K562 (cell line): Measurements from ENCODE around the gene PDCD1LG2. TPM values are rescaled to one million over a fixed set of nuclear protein-coding genes. Genes with fewer than 3 reads are reported as not detected.

ENCODE experiments used
- ATAC-seq: fragments of 200-7000 bp; cut with Tn5 transposase; 3 replicates; pipeline ENCODE4 v1.9.1; 2020; ENCODE audit warnings: moderate library complexity
- BruUV-seq: library from RNA; stranded (reverse); fragments of 400-500 nt; replicated peaks from 2 replicates; lab custom pipeline; 2021; lab: Mats Ljungman, UMichigan
- CTCF ChIA-PET: fragments of 300-600 bp; formaldehyde crosslinking; extraction: SDS; loops from one replicate; lab custom pipeline; 2021; ENCODE audit warnings: low intra/inter-chr PET ratio; lab: Yijun Ruan, JAX
- POLR2A ChIA-PET: fragments of 300-600, 350-650 bp; sonication (Branson Sonifier 250); formaldehyde crosslinking; extraction: SDS; loops from one replicate; lab custom pipeline; 2021; ENCODE audit warnings: antibody characterized with exemption, inconsistent platforms; lab: Yijun Ruan, JAX
- DNase-seq, 4 experiments: peaks; one replicate each; pipeline versions ENCODE4 v3.0.0 to v3.0.0-alpha.2; 2011 to 2018; ENCODE audit warnings: low spot score in 3 of 4, mixed read lengths in 3 of 4; ENCODE audit errors: extremely low read depth in 1 of 4
- FAIRE-seq: peaks from 2 replicates; lab custom pipeline; 2011; peaks lifted over from hg19 to GRCh38; lab: Jason Lieb, UNC
- H2AFZ ChIP-seq: 2 replicates; pipeline ENCODE4 v1.6.0; 2011; ENCODE audit warnings: low read depth, low read length, control low read depth, inconsistent platforms
- H3K27ac ChIP-seq: fragments of 200-600 bp; 3 replicates; pipeline ENCODE4 v1.8.0; 2011; ENCODE audit warnings: low read depth, mild to moderate bottlenecking, control low read depth, inconsistent platforms, low read length, moderate library complexity, mixed read lengths; ENCODE audit errors: extremely low read depth
- H3K27me3 ChIP-seq, 2 experiments: fragments of 300-600 bp in 1 of 2; 2 replicates in 1 of 2; 3 replicates in 1 of 2; pipeline versions ENCODE4 v1.6.0 to v1.8.0; 2011; ENCODE audit warnings: inconsistent platforms in 2 of 2, low read length in 2 of 2, mild to moderate bottlenecking in 1 of 2, mixed read lengths in 1 of 2, moderate library complexity in 1 of 2; ENCODE audit not compliant: control insufficient read depth in 2 of 2, insufficient read depth in 2 of 2
- H3K36me3 ChIP-seq: fragments of 300-600 bp; 3 replicates; pipeline ENCODE4 v1.8.0; 2011; ENCODE audit warnings: mild to moderate bottlenecking, low read length, inconsistent platforms; ENCODE audit not compliant: control insufficient read depth, insufficient read depth
- H3K4me1 ChIP-seq, 2 experiments: fragments of 200-600 bp in 1 of 2; replicated peaks in 1 of 2; 2 replicates in 1 of 2; 3 replicates in 1 of 2; pipeline versions ENCODE4 v1.5.1 to v1.8.0; 2011; ENCODE audit warnings: inconsistent platforms in 2 of 2, low read length in 2 of 2, mild to moderate bottlenecking in 1 of 2, mixed read lengths in 1 of 2, moderate library complexity in 1 of 2; ENCODE audit not compliant: control insufficient read depth in 2 of 2, insufficient read depth in 2 of 2
- H3K4me2 ChIP-seq: 2 replicates; pipeline ENCODE4 v1.6.1; 2011; ENCODE audit warnings: low read length, control low read depth, inconsistent platforms, mixed read lengths; ENCODE audit not compliant: insufficient read depth
- H3K4me3 ChIP-seq: fragments of 200-600 bp; sonication (generic), shearing (Covaris generic); 2 replicates; pipeline ENCODE4 v1.5.1; 2016; ENCODE audit warnings: control low read depth, inconsistent platforms
- H3K79me2 ChIP-seq: fragments of 200-600 bp; 3 replicates; pipeline ENCODE4 v1.8.0; 2011; ENCODE audit warnings: low read length, inconsistent platforms; ENCODE audit not compliant: control insufficient read depth, insufficient read depth
- H3K9ac ChIP-seq, 2 experiments: 2 replicates each; pipeline versions ENCODE4 v1.6.0 to v1.6.1; 2011; ENCODE audit warnings: low read depth in 2 of 2, low read length in 2 of 2, control low read depth in 1 of 2, inconsistent platforms in 1 of 2, mild to moderate bottlenecking in 1 of 2, mixed read lengths in 1 of 2; ENCODE audit not compliant: insufficient read depth in 1 of 2
- H3K9me1 ChIP-seq: one replicate; pipeline ENCODE4 v1.6.0; 2011; ENCODE audit warnings: inconsistent platforms, mild to moderate bottlenecking, low read length, moderate library complexity; ENCODE audit not compliant: control insufficient read depth, insufficient read depth
- H3K9me3 ChIP-seq: replicated peaks from 2 replicates; pipeline ENCODE4 v1.5.1; 2011; ENCODE audit warnings: low read depth, low read length, inconsistent platforms; ENCODE audit not compliant: control insufficient read depth, insufficient read depth
- H4K20me1 ChIP-seq: replicated peaks from 2 replicates; pipeline ENCODE4 v1.6.1; 2011; ENCODE audit warnings: low read length, inconsistent platforms, mixed read lengths; ENCODE audit not compliant: control insufficient read depth, insufficient read depth
- HDGF ChIP-seq: fragments of 450-650 bp; IDR thresholded peaks from 2 replicates; pipeline ENCODE4 v1.6.1; 2016
- KLF13 ChIP-seq: fragments of 450-650 bp; IDR thresholded peaks from 2 replicates; pipeline ENCODE4 v1.6.1; 2016; ENCODE audit warnings: missing genetic modification characterization, low read depth, mild to moderate bottlenecking, missing compliant biosample characterization, moderate library complexity, borderline replicate concordance
- MTA2 ChIP-seq: fragments of 450-650 bp; IDR thresholded peaks from 2 replicates; pipeline ENCODE4 v1.6.1; 2016; ENCODE audit warnings: low read depth
- PCBP1 ChIP-seq: fragments of 200-400 bp; formaldehyde crosslinking; IDR thresholded peaks from 2 replicates; pipeline ENCODE4 v1.6.1; 2018; ENCODE audit warnings: mild to moderate bottlenecking, low read depth, low read length; ENCODE audit not compliant: poor library complexity, severe bottlenecking
- RAD21 ChIP-seq, 2 experiments: fragments of 250-450 bp in 1 of 2; fragments of 450-650 bp in 1 of 2; sonication (Bioruptor Pico) in 1 of 2; formaldehyde crosslinking in 1 of 2; IDR thresholded peaks in 1 of 2; conservative IDR thresholded peaks in 1 of 2; 2 replicates each; pipeline versions ENCODE4 v1.4.0 to v1.8.0; 2020 to 2022; ENCODE audit warnings: mild to moderate bottlenecking in 2 of 2, moderate library complexity in 1 of 2
- SNIP1 ChIP-seq: fragments of 450-650 bp; IDR thresholded peaks from 2 replicates; pipeline ENCODE4 v1.7.1; 2017; ENCODE audit warnings: low read depth, mild to moderate bottlenecking
- WHSC1 ChIP-seq: IDR thresholded peaks from one replicate; pipeline ENCODE4 v1.6.1; 2012; ENCODE audit warnings: low read length, control low read depth, inconsistent platforms
- ZC3H8 ChIP-seq: fragments of 450-650 bp; IDR thresholded peaks from 2 replicates; pipeline ENCODE4 v1.6.1; 2017
- ZNF263 ChIP-seq: sonication (generic); formaldehyde crosslinking; IDR thresholded peaks from 2 replicates; pipeline ENCODE4 v1.8.0; 2022; ENCODE audit warnings: mild to moderate bottlenecking, missing genetic modification reagents, borderline replicate concordance
- WGBS: fragments of 100-300 bp; shearing (Covaris generic); methylation state at CpG from one replicate; pipeline ENCODE4 v1.1.6; 2016; ENCODE audit warnings: low coverage, mixed read lengths; ENCODE audit not compliant: insufficient coverage; ENCODE audit errors: missing lambda C conversion rate; 5-methylcytosine and 5-hydroxymethylcytosine counted together
- in situ Hi-C: fragments of 300-500 bp; cut with MboI; formaldehyde crosslinking; loops from 4 replicates; pipeline ENCODE4 v1.15.0; 2018; ENCODE audit warnings: inconsistent platforms, mixed read lengths
- intact Hi-C: fragments of 100-400 bp; cut with micrococcal nuclease; formaldehyde crosslinking; loops from 2 replicates; pipeline ENCODE4 v1.14.2; 2022
- polyA plus RNA-seq, 8 experiments: library from polyadenylated mRNA; depleted of rRNA in 4 of 8; stranded (reverse) in 5 of 8; unstranded in 3 of 8; fragments of >200 nt; fragmentation: Nextera tagmentation in 2 of 8; fragmentation: Illumina TruSeq in 1 of 8; extraction: Ambion mirVana in 2 of 8; extraction: Trizol in 1 of 8; gene quantifications; 2 replicates each; pipeline versions ENCODE4 v1.2.1 to v1.2.3, GENCODE V29; 2011 to 2014; ENCODE audit warnings: inconsistent platforms in 1 of 8, missing spikeins in 1 of 8
- total RNA-seq, 7 experiments: library from RNA; depleted of rRNA in 6 of 7; stranded (reverse); fragments of >200 nt in 6 of 7; fragmentation: Illumina TruSeq in 2 of 7; extraction: Trizol in 2 of 7; gene quantifications; 2 replicates each; pipeline versions ENCODE4 v1.2.1 to v1.2.3, GENCODE V29; 2011 to 2021; ENCODE audit warnings: low replicate concordance in 1 of 7
- TF ChIP-seq, protein P1 (sequence below): fragments of 250-450 bp; sonication (Bioruptor Pico); IDR thresholded peaks from 2 replicates; pipeline ENCODE4 v1.5.0; 2022; ENCODE audit warnings: mild to moderate bottlenecking
- TF ChIP-seq, protein P2 (sequence below): fragments of 450-650 bp; IDR thresholded peaks from 2 replicates; pipeline ENCODE4 v1.6.1; 2016; ENCODE audit warnings: mild to moderate bottlenecking, moderate library complexity

PDCD1LG2 gene
- total and polyA plus RNA-seq, 9 of the 15 experiments (the other 6 are each of a cell fraction or from before 2014, with no cell fraction given): not detected

DNA sequence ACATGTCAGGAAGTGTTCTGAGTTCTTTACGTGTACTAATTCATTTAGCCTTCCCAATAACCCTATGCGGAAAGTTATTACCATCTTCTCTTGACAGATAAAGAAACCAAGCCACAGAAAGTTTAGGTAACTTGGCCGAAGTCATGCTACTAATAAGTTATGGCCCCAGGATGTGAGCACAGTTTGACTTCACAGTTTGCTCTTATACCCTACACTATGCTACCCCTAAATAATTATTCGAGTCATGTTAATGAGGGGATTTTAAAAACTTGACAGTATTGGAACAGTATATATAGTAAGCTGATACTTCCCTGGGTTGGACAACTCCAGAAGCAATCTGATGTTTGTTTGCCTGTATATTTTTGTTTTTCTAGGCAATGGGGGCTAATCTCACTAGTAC is 29.4 kb upstream of the PDCD1LG2 start:
- Histone ChIP-seq H4K20me1 (no peaks in the 10 kb centered on the region), H3K9me3 (no peaks in the 10 kb centered on the region), H3K4me3 (no peak overlapping the region), H3K4me1 (no peaks in the 10 kb centered on the region), H3K27ac (no peak overlapping the region), H3K36me3 (no peaks in the 10 kb centered on the region), H3K9ac (no peak overlapping the region), H3K9me1 (no peaks in the 10 kb centered on the region), H3K27me3 (no peaks in the 10 kb centered on the region), H3K79me2 (no peaks in the 10 kb centered on the region), H2AFZ (no peak overlapping the region), H3K4me2 (no peak overlapping the region)
- CTCF ChIA-PET: no interaction called here
- POLR2A ChIA-PET: no interaction called here
- BruUV-seq: no TSS peak
- intact Hi-C loops (no loop called here), in situ Hi-C loops (no loop called here)
- 44% methylated on average over 4 of the region's 4 CpGs for WGBS
- DNase-seq (no peak), ATAC-seq (no peak), FAIRE-seq (no peak)
- TF ChIP-seq PCBP1 (no peak), KLF13 (no peak), MTA2 (no peak), ZNF263 (CRISPR knock-in tag) (no peak), RAD21 (CRISPR knock-in tag; conservative IDR thresholded peaks at IDR 0.05 in 1 of 2, IDR thresholded peaks at IDR 0.05 in 1 of 2) (no peak), ZC3H8 (no peak), WHSC1 (no peak), HDGF (no peak), SNIP1 (no peak)
- TF ChIP-seq, protein P1, sequence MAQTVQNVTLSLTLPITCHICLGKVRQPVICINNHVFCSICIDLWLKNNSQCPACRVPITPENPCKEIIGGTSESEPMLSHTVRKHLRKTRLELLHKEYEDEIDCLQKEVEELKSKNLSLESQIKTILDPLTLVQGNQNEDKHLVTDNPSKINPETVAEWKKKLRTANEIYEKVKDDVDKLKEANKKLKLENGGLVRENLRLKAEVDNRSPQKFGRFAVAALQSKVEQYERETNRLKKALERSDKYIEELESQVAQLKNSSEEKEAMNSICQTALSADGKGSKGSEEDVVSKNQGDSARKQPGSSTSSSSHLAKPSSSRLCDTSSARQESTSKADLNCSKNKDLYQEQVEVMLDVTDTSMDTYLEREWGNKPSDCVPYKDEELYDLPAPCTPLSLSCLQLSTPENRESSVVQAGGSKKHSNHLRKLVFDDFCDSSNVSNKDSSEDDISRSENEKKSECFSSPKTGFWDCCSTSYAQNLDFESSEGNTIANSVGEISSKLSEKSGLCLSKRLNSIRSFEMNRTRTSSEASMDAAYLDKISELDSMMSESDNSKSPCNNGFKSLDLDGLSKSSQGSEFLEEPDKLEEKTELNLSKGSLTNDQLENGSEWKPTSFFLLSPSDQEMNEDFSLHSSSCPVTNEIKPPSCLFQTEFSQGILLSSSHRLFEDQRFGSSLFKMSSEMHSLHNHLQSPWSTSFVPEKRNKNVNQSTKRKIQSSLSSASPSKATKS (CRISPR knock-in tag): no peak
- TF ChIP-seq, protein P2, sequence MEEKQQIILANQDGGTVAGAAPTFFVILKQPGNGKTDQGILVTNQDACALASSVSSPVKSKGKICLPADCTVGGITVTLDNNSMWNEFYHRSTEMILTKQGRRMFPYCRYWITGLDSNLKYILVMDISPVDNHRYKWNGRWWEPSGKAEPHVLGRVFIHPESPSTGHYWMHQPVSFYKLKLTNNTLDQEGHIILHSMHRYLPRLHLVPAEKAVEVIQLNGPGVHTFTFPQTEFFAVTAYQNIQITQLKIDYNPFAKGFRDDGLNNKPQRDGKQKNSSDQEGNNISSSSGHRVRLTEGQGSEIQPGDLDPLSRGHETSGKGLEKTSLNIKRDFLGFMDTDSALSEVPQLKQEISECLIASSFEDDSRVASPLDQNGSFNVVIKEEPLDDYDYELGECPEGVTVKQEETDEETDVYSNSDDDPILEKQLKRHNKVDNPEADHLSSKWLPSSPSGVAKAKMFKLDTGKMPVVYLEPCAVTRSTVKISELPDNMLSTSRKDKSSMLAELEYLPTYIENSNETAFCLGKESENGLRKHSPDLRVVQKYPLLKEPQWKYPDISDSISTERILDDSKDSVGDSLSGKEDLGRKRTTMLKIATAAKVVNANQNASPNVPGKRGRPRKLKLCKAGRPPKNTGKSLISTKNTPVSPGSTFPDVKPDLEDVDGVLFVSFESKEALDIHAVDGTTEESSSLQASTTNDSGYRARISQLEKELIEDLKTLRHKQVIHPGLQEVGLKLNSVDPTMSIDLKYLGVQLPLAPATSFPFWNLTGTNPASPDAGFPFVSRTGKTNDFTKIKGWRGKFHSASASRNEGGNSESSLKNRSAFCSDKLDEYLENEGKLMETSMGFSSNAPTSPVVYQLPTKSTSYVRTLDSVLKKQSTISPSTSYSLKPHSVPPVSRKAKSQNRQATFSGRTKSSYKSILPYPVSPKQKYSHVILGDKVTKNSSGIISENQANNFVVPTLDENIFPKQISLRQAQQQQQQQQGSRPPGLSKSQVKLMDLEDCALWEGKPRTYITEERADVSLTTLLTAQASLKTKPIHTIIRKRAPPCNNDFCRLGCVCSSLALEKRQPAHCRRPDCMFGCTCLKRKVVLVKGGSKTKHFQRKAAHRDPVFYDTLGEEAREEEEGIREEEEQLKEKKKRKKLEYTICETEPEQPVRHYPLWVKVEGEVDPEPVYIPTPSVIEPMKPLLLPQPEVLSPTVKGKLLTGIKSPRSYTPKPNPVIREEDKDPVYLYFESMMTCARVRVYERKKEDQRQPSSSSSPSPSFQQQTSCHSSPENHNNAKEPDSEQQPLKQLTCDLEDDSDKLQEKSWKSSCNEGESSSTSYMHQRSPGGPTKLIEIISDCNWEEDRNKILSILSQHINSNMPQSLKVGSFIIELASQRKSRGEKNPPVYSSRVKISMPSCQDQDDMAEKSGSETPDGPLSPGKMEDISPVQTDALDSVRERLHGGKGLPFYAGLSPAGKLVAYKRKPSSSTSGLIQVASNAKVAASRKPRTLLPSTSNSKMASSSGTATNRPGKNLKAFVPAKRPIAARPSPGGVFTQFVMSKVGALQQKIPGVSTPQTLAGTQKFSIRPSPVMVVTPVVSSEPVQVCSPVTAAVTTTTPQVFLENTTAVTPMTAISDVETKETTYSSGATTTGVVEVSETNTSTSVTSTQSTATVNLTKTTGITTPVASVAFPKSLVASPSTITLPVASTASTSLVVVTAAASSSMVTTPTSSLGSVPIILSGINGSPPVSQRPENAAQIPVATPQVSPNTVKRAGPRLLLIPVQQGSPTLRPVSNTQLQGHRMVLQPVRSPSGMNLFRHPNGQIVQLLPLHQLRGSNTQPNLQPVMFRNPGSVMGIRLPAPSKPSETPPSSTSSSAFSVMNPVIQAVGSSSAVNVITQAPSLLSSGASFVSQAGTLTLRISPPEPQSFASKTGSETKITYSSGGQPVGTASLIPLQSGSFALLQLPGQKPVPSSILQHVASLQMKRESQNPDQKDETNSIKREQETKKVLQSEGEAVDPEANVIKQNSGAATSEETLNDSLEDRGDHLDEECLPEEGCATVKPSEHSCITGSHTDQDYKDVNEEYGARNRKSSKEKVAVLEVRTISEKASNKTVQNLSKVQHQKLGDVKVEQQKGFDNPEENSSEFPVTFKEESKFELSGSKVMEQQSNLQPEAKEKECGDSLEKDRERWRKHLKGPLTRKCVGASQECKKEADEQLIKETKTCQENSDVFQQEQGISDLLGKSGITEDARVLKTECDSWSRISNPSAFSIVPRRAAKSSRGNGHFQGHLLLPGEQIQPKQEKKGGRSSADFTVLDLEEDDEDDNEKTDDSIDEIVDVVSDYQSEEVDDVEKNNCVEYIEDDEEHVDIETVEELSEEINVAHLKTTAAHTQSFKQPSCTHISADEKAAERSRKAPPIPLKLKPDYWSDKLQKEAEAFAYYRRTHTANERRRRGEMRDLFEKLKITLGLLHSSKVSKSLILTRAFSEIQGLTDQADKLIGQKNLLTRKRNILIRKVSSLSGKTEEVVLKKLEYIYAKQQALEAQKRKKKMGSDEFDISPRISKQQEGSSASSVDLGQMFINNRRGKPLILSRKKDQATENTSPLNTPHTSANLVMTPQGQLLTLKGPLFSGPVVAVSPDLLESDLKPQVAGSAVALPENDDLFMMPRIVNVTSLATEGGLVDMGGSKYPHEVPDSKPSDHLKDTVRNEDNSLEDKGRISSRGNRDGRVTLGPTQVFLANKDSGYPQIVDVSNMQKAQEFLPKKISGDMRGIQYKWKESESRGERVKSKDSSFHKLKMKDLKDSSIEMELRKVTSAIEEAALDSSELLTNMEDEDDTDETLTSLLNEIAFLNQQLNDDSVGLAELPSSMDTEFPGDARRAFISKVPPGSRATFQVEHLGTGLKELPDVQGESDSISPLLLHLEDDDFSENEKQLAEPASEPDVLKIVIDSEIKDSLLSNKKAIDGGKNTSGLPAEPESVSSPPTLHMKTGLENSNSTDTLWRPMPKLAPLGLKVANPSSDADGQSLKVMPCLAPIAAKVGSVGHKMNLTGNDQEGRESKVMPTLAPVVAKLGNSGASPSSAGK: no peak
